HG03342 (cell line): ENCODE measurements around the gene STUB1.

ENCODE experiments used
- ATAC-seq: cut with Tn5 transposase; IDR thresholded peaks from one replicate; pipeline ENCODE4 v1.9.1; 2021; ENCODE audit warnings: mild to moderate bottlenecking, moderate library complexity; ENCODE audit not compliant: unreplicated experiment

Gene STUB1

DNA sequence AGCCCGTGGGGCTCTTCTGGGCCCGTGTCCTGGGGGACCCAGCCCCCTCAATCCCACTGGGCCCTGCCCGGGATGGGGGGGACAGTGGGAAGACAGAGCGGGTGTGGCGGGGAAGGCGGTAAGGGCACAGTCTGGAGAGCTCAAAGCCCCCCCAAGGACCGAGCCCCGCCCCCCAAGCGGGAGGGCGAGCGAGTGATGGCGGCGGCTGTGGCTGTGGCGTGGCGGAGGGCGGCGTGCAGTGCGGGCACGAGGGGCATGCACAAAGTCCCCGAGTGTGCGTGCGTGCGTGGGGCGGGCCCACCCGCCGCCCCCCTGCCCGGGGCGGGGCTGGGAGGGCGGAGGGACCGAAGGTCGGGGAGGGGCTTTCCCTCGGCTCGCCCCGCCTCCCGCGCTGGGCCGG, 13.6 kb downstream of the STUB1 start:
- ATAC-seq = no peak

GRCh38 chr16:694187-694862, 14.1 kb downstream of the STUB1 start:
- no peak for ATAC-seq

DNA sequence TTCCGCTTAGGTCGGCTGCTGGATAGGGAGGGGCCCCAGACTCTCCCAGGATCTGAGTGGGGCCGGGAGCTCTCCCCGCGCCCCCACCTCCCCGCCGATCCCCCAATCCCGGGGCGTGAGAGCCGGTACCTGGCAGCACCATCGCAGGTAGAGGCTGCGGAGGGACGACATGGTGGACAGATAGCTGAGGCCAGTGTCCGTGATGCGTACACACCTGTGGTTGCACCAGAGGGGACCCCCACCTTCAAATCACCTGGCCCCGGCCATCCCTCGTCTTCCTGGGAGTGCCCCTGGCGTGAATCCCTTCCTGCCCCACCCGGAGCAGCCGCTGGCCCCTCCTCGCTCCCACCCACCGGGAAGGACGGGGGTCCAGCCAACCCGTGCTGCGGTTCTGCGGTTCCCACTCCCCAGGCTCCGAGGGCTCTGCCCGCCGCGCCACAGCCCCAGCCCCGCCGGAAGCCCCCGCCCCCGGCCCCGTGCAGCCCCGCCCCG, 14.7 kb downstream of the STUB1 start:
- ATAC-seq = no peak

- ATAC-seq = no peak
Measured at GRCh38 chr16:695355-696089, 15.3 kb downstream of the STUB1 start.

- no peak for ATAC-seq
Measured at GRCh38 chr16:698911-699671, 18.9 kb downstream of the STUB1 start.

GRCh38 chr16:700684-701584, 20.7 kb downstream of the STUB1 start:
- no peak for ATAC-seq

- no peak for ATAC-seq
Measured at GRCh38 chr16:702341-702740, 22.1 kb downstream of the STUB1 start.

- no peak for ATAC-seq
Measured at GRCh38 chr16:703406-703805, 23.2 kb downstream of the STUB1 start.

DNA sequence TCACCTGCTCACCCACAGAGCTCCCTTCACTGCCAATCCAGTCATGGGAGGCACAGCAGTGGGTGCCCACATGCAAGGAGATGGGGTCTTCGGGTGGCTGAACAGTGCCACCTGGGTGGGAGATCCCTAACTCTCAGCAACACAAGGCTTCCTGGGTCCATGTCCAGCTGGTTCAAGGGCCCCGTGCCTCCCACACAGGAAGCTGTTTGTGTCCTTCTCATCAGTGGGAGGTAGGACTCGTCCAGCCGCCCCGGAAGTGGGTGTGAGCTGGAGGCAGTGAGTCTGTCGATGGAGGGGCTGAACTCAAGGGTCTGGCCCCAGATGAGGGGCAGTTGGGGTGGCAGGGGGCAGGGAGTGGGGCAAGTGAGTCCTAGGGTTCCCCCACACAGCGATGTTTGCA, 23.8 kb downstream of the STUB1 start:
- ATAC-seq = no peak

DNA sequence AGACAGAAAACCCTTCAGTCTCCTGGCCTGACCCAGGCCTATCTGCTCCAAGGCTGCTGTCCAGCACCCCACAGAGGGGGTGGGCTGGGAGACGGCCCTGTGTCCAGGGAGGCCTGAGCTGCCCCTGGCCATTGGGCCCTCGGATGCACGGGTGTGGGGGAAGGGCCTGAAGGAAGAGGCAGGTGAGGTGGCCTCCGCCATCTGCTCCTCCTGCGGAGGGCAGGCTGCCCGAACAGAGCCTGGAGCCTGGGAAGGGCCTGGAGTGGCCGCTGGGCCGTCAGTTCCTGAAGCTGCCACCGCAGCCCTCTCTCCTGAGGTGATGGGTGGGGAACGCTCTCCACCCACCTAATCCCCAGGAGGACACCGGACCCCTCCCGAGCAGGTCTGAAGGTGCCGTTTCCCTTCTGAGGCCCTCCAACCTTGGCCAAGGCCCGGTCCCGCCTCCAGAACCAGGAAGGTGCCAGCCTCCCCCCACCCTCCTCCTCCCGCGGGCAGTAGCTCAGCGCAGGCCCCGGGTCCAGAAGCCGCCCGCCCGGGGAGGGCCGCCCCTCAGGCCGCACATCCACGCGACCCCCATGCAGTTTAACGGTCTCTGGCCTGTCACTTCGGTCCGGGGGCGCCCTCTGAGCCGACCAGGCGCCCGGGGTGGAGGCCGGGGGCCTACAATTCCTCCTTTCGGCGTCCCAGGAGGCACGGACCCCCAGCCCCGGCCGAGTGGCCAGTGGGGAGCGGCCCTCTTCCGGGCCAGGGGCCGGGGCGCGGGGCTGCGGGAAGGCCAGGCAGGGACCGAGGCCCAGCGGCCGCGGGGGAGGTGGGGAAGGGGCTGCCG, 24.6 kb downstream of the STUB1 start:
- ATAC-seq = no peak

GRCh38 chr16:705431-706188, 25.4 kb downstream of the STUB1 start, which contains the start of gene FBXL16:
TSS of gene FBXL16 (minus strand) at chr16:705801. CDS start at chr16:697405, 8,396 bp downstream.
- no peak for ATAC-seq

GRCh38 chr16:706189-707061, 26.2 kb downstream of the STUB1 start:
- no peak for ATAC-seq

DNA sequence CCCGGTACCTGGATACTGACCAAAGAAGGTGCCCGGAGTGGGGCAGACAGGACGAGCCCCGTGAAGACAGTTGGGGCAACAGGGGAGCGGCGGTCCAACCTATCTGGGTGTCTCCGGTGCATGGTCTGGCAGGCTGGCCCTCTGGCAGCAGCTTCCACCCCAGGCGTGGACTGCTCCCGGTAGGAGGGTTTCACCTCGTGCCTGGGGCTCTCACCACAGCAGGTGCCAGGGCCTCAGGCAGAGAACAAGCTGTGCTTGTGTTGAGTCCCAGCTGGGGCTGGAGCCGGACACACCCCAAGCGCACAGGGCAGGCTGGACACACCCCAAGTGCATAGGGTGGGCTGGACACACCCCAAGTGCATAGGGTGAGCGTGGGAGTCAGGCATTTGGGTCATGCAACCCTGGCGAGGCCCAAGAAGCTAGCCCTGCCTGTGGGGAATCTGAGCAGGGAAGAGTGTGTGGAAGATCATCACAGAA, 26.9 kb downstream of the STUB1 start:
- no peak for ATAC-seq

DNA sequence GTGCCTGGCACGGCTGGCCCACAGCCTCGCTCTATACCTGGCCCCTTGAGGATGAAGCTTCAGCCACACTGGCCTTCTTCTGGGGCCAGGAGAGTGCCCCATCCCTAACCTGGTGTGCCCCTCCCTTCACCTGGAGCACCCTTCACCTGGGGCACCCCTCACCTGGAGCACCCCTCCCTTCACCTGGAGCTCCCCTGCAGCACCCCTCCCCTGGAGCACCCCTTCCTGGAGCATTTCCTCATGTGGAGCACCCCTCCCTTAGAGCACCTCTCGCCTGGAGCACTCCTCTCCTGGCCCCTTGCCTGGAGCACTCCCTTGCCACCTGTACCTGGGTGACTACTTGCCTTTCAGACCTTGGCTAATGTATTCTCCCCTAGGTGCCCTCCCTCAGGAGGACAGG, 27.8 kb downstream of the STUB1 start:
- no peak for ATAC-seq

DNA sequence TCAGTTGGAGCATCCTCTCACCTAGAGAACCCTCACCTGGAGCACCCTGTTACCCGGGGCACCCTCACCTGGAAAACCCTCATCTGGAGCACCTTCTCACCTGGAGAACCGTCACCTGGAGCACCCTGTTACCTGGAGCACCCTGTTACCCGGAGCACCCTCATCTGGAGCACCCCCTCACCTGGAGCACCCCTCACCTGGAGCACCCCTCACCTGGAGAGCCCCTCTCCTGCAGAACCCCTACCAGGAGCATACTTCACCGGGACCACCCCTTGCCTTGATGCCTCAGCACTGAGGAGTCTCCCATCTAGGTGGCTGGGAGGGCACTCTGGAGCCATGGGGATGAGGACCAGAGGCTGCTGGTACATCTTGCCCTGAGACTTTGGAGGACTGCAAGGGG, 28.7 kb downstream of the STUB1 start:
- ATAC-seq = no peak

GRCh38 chr16:709566-710499, 29.6 kb downstream of the STUB1 start:
- ATAC-seq = no peak
